SK-N-SH treated with all-trans-retinoic acid at 6 μM for 48 hours (cell line): ENCODE results near the gene PODXL.

Source experiments
- ATAC-seq: fragments of 200-7000 bp; cut with Tn5 transposase; 3 replicates; pipeline ENCODE4 v1.9.1; 2020; ENCODE audit warnings: mild to moderate bottlenecking, moderate library complexity
- ARNTL ChIP-seq: fragments of 450-650 bp; formaldehyde crosslinking; IDR thresholded peaks from 2 replicates; pipeline ENCODE4 v1.5.0; 2020; ENCODE audit warnings: low read depth, mild to moderate bottlenecking, moderate library complexity, borderline replicate concordance
- CREB5 ChIP-seq: fragments of 250-450 bp; sonication (Bioruptor Pico); IDR thresholded peaks from 2 replicates; pipeline ENCODE4 v1.5.1; 2020; ENCODE audit warnings: low read depth, mild to moderate bottlenecking, moderate library complexity
- CSDC2 ChIP-seq: fragments of 250-450 bp; sonication (Bioruptor Pico); IDR thresholded peaks from 2 replicates; pipeline ENCODE4 v1.5.0; 2020; ENCODE audit warnings: mild to moderate bottlenecking, moderate library complexity
- GLIS3 ChIP-seq: fragments of 250-450 bp; sonication (Bioruptor Pico); IDR thresholded peaks from 2 replicates; pipeline ENCODE4 v1.5.0; 2020; ENCODE audit warnings: mild to moderate bottlenecking, moderate library complexity
- ISL1 ChIP-seq: fragments of 250-450 bp; sonication (Bioruptor Pico); IDR thresholded peaks from 2 replicates; pipeline ENCODE4 v2.1.2; 2022; ENCODE audit warnings: mild to moderate bottlenecking, moderate library complexity
- OSR1 ChIP-seq: fragments of 250-450 bp; sonication (Bioruptor Pico); IDR thresholded peaks from 2 replicates; pipeline ENCODE4 v1.8.0; 2022; ENCODE audit warnings: moderate library complexity, mild to moderate bottlenecking, inconsistent platforms
- PATZ1 ChIP-seq: fragments of 250-450 bp; sonication (Bioruptor Pico); IDR thresholded peaks from 2 replicates; pipeline ENCODE4 v1.8.0; 2020; ENCODE audit warnings: mild to moderate bottlenecking, moderate library complexity, borderline replicate concordance
- POU6F1 ChIP-seq: fragments of 250-450 bp; sonication (Bioruptor Pico); IDR thresholded peaks from 2 replicates; pipeline ENCODE4 v1.8.0; 2021; ENCODE audit warnings: low read depth, mild to moderate bottlenecking, moderate library complexity, borderline replicate concordance
- PPARA ChIP-seq: fragments of 250-450 bp; sonication (Bioruptor Pico); IDR thresholded peaks from 2 replicates; pipeline ENCODE4 v1.5.0; 2020; ENCODE audit warnings: mild to moderate bottlenecking, borderline replicate concordance
- RARB ChIP-seq: fragments of 250-450 bp; sonication (Bioruptor Pico); IDR thresholded peaks from 2 replicates; pipeline ENCODE4 v1.8.0; 2021; ENCODE audit warnings: mild to moderate bottlenecking, moderate library complexity
- SNAI2 ChIP-seq: fragments of 250-450 bp; sonication (Bioruptor Pico); IDR thresholded peaks from 2 replicates; pipeline ENCODE4 v1.5.0; 2020; ENCODE audit warnings: mild to moderate bottlenecking, moderate library complexity
- TCF4 ChIP-seq: fragments of 250-450 bp; sonication (Bioruptor Pico); IDR thresholded peaks from 2 replicates; pipeline ENCODE4 v1.8.0; 2021; ENCODE audit warnings: mild to moderate bottlenecking, moderate library complexity, borderline replicate concordance
- TOX ChIP-seq: fragments of 250-450 bp; sonication (Bioruptor Pico); IDR thresholded peaks from 2 replicates; pipeline ENCODE4 v1.8.0; 2021; ENCODE audit warnings: mild to moderate bottlenecking, moderate library complexity, borderline replicate concordance
- TSHZ2 ChIP-seq: fragments of 250-450 bp; sonication (Bioruptor Pico); IDR thresholded peaks from 2 replicates; pipeline ENCODE4 v1.5.0; 2020; ENCODE audit warnings: mild to moderate bottlenecking, moderate library complexity
- ZC3H10 ChIP-seq: fragments of 250-450 bp; sonication (Bioruptor Pico); IDR thresholded peaks from 2 replicates; pipeline ENCODE4 v1.5.1; 2021; ENCODE audit warnings: mild to moderate bottlenecking, moderate library complexity
- ZFP3 ChIP-seq: fragments of 250-450 bp; sonication (Bioruptor Pico); IDR thresholded peaks from 2 replicates; pipeline ENCODE4 v1.5.0; 2020; ENCODE audit warnings: mild to moderate bottlenecking, moderate library complexity
- ZFP30 ChIP-seq: fragments of 450-650 bp; formaldehyde crosslinking; IDR thresholded peaks from 2 replicates; pipeline ENCODE4 v1.5.0; 2022; ENCODE audit warnings: mild to moderate bottlenecking, moderate library complexity
- ZNF70 ChIP-seq: fragments of 450-650 bp; formaldehyde crosslinking; IDR thresholded peaks from 2 replicates; pipeline ENCODE4 v1.5.0; 2020; ENCODE audit warnings: mild to moderate bottlenecking, moderate library complexity
- ZNF8 ChIP-seq: fragments of 450-650 bp; formaldehyde crosslinking; IDR thresholded peaks from 2 replicates; pipeline ENCODE4 v1.5.0; 2020; ENCODE audit warnings: mild to moderate bottlenecking, moderate library complexity

The PODXL gene

GRCh38 chr7:131560061-131560460 is 3.6 kb upstream of the PODXL start:
- TF ChIP-seq ISL1 (CRISPR knock-in tag) (no peak), SNAI2 (CRISPR knock-in tag) (no peak)

GRCh38 chr7:131557652-131558385 is 1.4 kb upstream of the PODXL start:
- peak; percentile 36 for ATAC-seq
- TF ChIP-seq ZNF8 (CRISPR knock-in tag) (no peak), POU6F1 (CRISPR knock-in tag) (no peak), TCF4 (CRISPR knock-in tag) (no peak), ZFP3 (CRISPR knock-in tag) (no peak), TOX (CRISPR knock-in tag) (no peak), GLIS3 (CRISPR knock-in tag) (no peak), TSHZ2 (CRISPR knock-in tag) (no peak), RARB (CRISPR knock-in tag) (no peak), PPARA (CRISPR knock-in tag) (no peak), PATZ1 (CRISPR knock-in tag) (no peak), ARNTL (no peak), ZNF70 (CRISPR knock-in tag) (no peak), CSDC2 (no peak)

More at GRCh38 chr7:131560061-131560460, 3.6 kb upstream of the PODXL start:
- ATAC-seq: no peak

- no peak for TF ChIP-seq GLIS3 (CRISPR knock-in tag)
- no peak for TF ChIP-seq ZFP30
- no peak for TF ChIP-seq POU6F1 (CRISPR knock-in tag)
- no peak for TF ChIP-seq RARB (CRISPR knock-in tag)
- no peak for TF ChIP-seq TCF4 (CRISPR knock-in tag)
- TF ChIP-seq ZNF70 (CRISPR knock-in tag): no peak
- TF ChIP-seq ARNTL: no peak
- TF ChIP-seq OSR1: no peak
- TF ChIP-seq ZC3H10 (CRISPR knock-in tag): no peak
- TF ChIP-seq CREB5 (CRISPR knock-in tag): no peak
- no peak for TF ChIP-seq PATZ1 (CRISPR knock-in tag)
- ATAC-seq: peak; percentile 47
Measured at GRCh38 chr7:131556909-131557651, 652 bp upstream of the PODXL start.
